SK-N-SH treated with all-trans-retinoic acid at 6 μM for 48 hours (cell line): ENCODE results near the gene L3HYPDH.

Source experiments
- ARNTL ChIP-seq: fragments of 450-650 bp; formaldehyde crosslinking; IDR thresholded peaks from 2 replicates; pipeline ENCODE4 v1.5.0; 2020; ENCODE audit warnings: low read depth, mild to moderate bottlenecking, moderate library complexity, borderline replicate concordance
- CREB5 ChIP-seq: fragments of 250-450 bp; sonication (Bioruptor Pico); IDR thresholded peaks from 2 replicates; pipeline ENCODE4 v1.5.1; 2020; ENCODE audit warnings: low read depth, mild to moderate bottlenecking, moderate library complexity
- CSRNP3 ChIP-seq: fragments of 250-450 bp; sonication (Bioruptor Pico); IDR thresholded peaks from 2 replicates; pipeline ENCODE4 v1.5.1; 2021; ENCODE audit warnings: mild to moderate bottlenecking, moderate library complexity
- OSR1 ChIP-seq: fragments of 250-450 bp; sonication (Bioruptor Pico); IDR thresholded peaks from 2 replicates; pipeline ENCODE4 v1.8.0; 2022; ENCODE audit warnings: moderate library complexity, mild to moderate bottlenecking, inconsistent platforms
- PATZ1 ChIP-seq: fragments of 250-450 bp; sonication (Bioruptor Pico); IDR thresholded peaks from 2 replicates; pipeline ENCODE4 v1.8.0; 2020; ENCODE audit warnings: mild to moderate bottlenecking, moderate library complexity, borderline replicate concordance
- POU6F1 ChIP-seq: fragments of 250-450 bp; sonication (Bioruptor Pico); IDR thresholded peaks from 2 replicates; pipeline ENCODE4 v1.8.0; 2021; ENCODE audit warnings: low read depth, mild to moderate bottlenecking, moderate library complexity, borderline replicate concordance
- PPARA ChIP-seq: fragments of 250-450 bp; sonication (Bioruptor Pico); IDR thresholded peaks from 2 replicates; pipeline ENCODE4 v1.5.0; 2020; ENCODE audit warnings: mild to moderate bottlenecking, borderline replicate concordance
- RARB ChIP-seq: fragments of 250-450 bp; sonication (Bioruptor Pico); IDR thresholded peaks from 2 replicates; pipeline ENCODE4 v1.8.0; 2021; ENCODE audit warnings: mild to moderate bottlenecking, moderate library complexity
- TCF4 ChIP-seq: fragments of 250-450 bp; sonication (Bioruptor Pico); IDR thresholded peaks from 2 replicates; pipeline ENCODE4 v1.8.0; 2021; ENCODE audit warnings: mild to moderate bottlenecking, moderate library complexity, borderline replicate concordance
- ZC3H10 ChIP-seq: fragments of 250-450 bp; sonication (Bioruptor Pico); IDR thresholded peaks from 2 replicates; pipeline ENCODE4 v1.5.1; 2021; ENCODE audit warnings: mild to moderate bottlenecking, moderate library complexity
- ZFP3 ChIP-seq: fragments of 250-450 bp; sonication (Bioruptor Pico); IDR thresholded peaks from 2 replicates; pipeline ENCODE4 v1.5.0; 2020; ENCODE audit warnings: mild to moderate bottlenecking, moderate library complexity
- ZNF565 ChIP-seq: fragments of 450-650 bp; formaldehyde crosslinking; conservative IDR thresholded peaks from 2 replicates; pipeline ENCODE4 v1.5.0; 2020; ENCODE audit warnings: low read depth, mild to moderate bottlenecking, moderate library complexity

- TF ChIP-seq RARB (CRISPR knock-in tag) (no peak), POU6F1 (no peak), ZC3H10 (CRISPR knock-in tag) (no peak), OSR1 (CRISPR knock-in tag) (no peak), ZFP3 (no peak), PATZ1 (CRISPR knock-in tag) (no peak), PPARA (CRISPR knock-in tag) (no peak), TCF4 (CRISPR knock-in tag) (no peak), CREB5 (no peak), ZNF565 (no peak), CSRNP3 (CRISPR knock-in tag) (no peak), ARNTL (CRISPR knock-in tag) (no peak)
Observed at GRCh38 chr14:59483363-59483762, 845 bp downstream of the L3HYPDH start.
